HepG2 (cell line): ENCODE measurements around the gene TPRX1. TPM values are rescaled to one million over a fixed set of nuclear protein-coding genes. Genes with fewer than 3 reads are reported as not detected.
A peak's percentile ranks its signal among the peaks of the same experiment; 100 is the strongest.
"Not testable (repeated sequence)": the region's sequence is repeated elsewhere in the genome, so short reads cannot be mapped to it uniquely, and the experiment has no call there.

Experiments used
- ATAC-seq: fragments of 200-7000 bp; cut with Tn5 transposase; 3 replicates; pipeline ENCODE4 v1.9.1; 2020; ENCODE audit warnings: mild to moderate bottlenecking, moderate library complexity
- BruUV-seq: library from RNA; stranded (reverse); fragments of 400-500 nt; replicated peaks from 2 replicates; lab custom pipeline; 2021; lab: Mats Ljungman, UMichigan
- CTCF ChIA-PET: fragments of 300-600 bp; formaldehyde crosslinking; extraction: SDS; loops from one replicate; lab custom pipeline; 2021; ENCODE audit warnings: low total read pairs, inconsistent platforms, low intra/inter-chr PET ratio; lab: Yijun Ruan, JAX
- POLR2A ChIA-PET: fragments of 350-600 bp; sonication (Branson Sonifier 250); formaldehyde crosslinking; loops from one replicate; lab custom pipeline; 2020; ENCODE audit warnings: antibody characterized with exemption, inconsistent platforms; lab: Yijun Ruan, JAX
- DNase-seq: peaks from one replicate; pipeline ENCODE4 v3.0.0-alpha.2; 2015; ENCODE audit warnings: low spot score
- FAIRE-seq: peaks from 3 replicates; lab custom pipeline; 2011; peaks lifted over from hg19 to GRCh38; lab: Jason Lieb, UNC
- H2AFZ ChIP-seq: one replicate; pipeline ENCODE4 v1.6.1; 2011; ENCODE audit warnings: low read length, inconsistent platforms
- H3K27ac ChIP-seq: fragments of 300-600 bp; 3 replicates; pipeline ENCODE4 v1.8.0; 2011; ENCODE audit warnings: mixed run types, mild to moderate bottlenecking, mixed read lengths, low read length, inconsistent platforms; ENCODE audit not compliant: insufficient read depth; ENCODE audit errors: extremely low read length
- H3K27me3 ChIP-seq, 2 experiments: fragments of 200-600 bp in 1 of 2; 2 replicates in 1 of 2; 3 replicates in 1 of 2; pipeline versions ENCODE4 v1.6.0 to v1.8.0; 2011; ENCODE audit warnings: low read length in 2 of 2, mild to moderate bottlenecking in 2 of 2, moderate library complexity in 2 of 2, inconsistent platforms in 1 of 2; ENCODE audit not compliant: insufficient read depth in 2 of 2, control insufficient read depth in 1 of 2
- H3K36me3 ChIP-seq, 2 experiments: fragments of 200-600 bp in 1 of 2; replicated peaks in 1 of 2; 2 replicates in 1 of 2; 3 replicates in 1 of 2; pipeline versions ENCODE4 v1.5.1 to v1.8.0; 2011; ENCODE audit warnings: low read length in 2 of 2, inconsistent platforms in 1 of 2; ENCODE audit not compliant: insufficient read depth in 2 of 2, control insufficient read depth in 1 of 2
- H3K4me1 ChIP-seq: 2 replicates; pipeline ENCODE4 v1.5.1; 2012; ENCODE audit warnings: low read length, inconsistent platforms; ENCODE audit not compliant: insufficient read depth
- H3K4me2 ChIP-seq: 2 replicates; pipeline ENCODE4 v1.6.0; 2011; ENCODE audit warnings: low read depth, low read length, inconsistent platforms
- H3K4me3 ChIP-seq, 3 experiments: fragments of 200-600 bp in 1 of 3; sonication (generic), shearing (Covaris generic) in 1 of 3; replicated peaks in 1 of 3; 2 replicates each; pipeline ENCODE4 v1.5.1; 2011 to 2016; ENCODE audit warnings: low read length in 3 of 3, inconsistent platforms in 2 of 3, low read depth in 2 of 3, mild to moderate bottlenecking in 2 of 3, control low read depth in 1 of 3, mixed read lengths in 1 of 3; ENCODE audit not compliant: insufficient read depth in 1 of 3
- H3K79me2 ChIP-seq: one replicate; pipeline ENCODE4 v1.6.1; 2011; ENCODE audit warnings: low read length, inconsistent platforms; ENCODE audit not compliant: insufficient read depth
- H3K9ac ChIP-seq: 2 replicates; pipeline ENCODE4 v1.6.0; 2011; ENCODE audit warnings: mild to moderate bottlenecking, low read depth, low read length, inconsistent platforms; ENCODE audit not compliant: insufficient read depth
- H3K9me3 ChIP-seq: 2 replicates; pipeline ENCODE4 v1.5.1; 2012; ENCODE audit warnings: mild to moderate bottlenecking, low read length
- H4K20me1 ChIP-seq: 2 replicates; pipeline ENCODE4 v1.6.0; 2011; ENCODE audit warnings: inconsistent platforms, mild to moderate bottlenecking, low read length, moderate library complexity; ENCODE audit not compliant: insufficient read depth
- ARNT2 ChIP-seq: sonication (generic); formaldehyde crosslinking; IDR thresholded peaks from 2 replicates; pipeline ENCODE4 v1.8.0; 2022; ENCODE audit warnings: mild to moderate bottlenecking, low read depth, missing genetic modification reagents, moderate library complexity
- CERS6 ChIP-seq: sonication (generic); formaldehyde crosslinking; IDR thresholded peaks from 2 replicates; pipeline ENCODE4 v1.5.0; 2020; ENCODE audit warnings: missing genetic modification reagents
- HIC2 ChIP-seq: sonication (generic); formaldehyde crosslinking; IDR thresholded peaks from 2 replicates; pipeline ENCODE4 v1.9.0; 2022; ENCODE audit warnings: low read depth, missing genetic modification reagents
- KAT7 ChIP-seq: IDR thresholded peaks from 2 replicates; pipeline ENCODE4 v1.6.1; 2018; ENCODE audit warnings: borderline replicate concordance, missing compliant biosample characterization
- NAIF1 ChIP-seq: sonication (generic); formaldehyde crosslinking; IDR thresholded peaks from 2 replicates; pipeline ENCODE4 v1.5.0; 2020; ENCODE audit warnings: mild to moderate bottlenecking, missing genetic modification reagents, borderline replicate concordance
- SRSF1 ChIP-seq: fragments of 200-400 bp; formaldehyde crosslinking; optimal IDR thresholded peaks from 2 replicates; pipeline ENCODE3; 2017; ENCODE audit warnings: mild to moderate bottlenecking, low read depth, low read length, moderate library complexity
- STAT6 ChIP-seq: sonication (generic); formaldehyde crosslinking; IDR thresholded peaks from 2 replicates; pipeline ENCODE4 v1.4.0; 2020; ENCODE audit warnings: missing genetic modification reagents, mild to moderate bottlenecking, borderline replicate concordance
- ZNF121 ChIP-seq: sonication (generic); formaldehyde crosslinking; IDR thresholded peaks from 2 replicates; pipeline ENCODE4 v1.5.0; 2020; ENCODE audit warnings: mild to moderate bottlenecking, missing genetic modification reagents
- ZNF160 ChIP-seq: sonication (generic); formaldehyde crosslinking; IDR thresholded peaks from 2 replicates; pipeline ENCODE4 v1.8.0; 2022; ENCODE audit warnings: mild to moderate bottlenecking, inconsistent platforms, missing genetic modification reagents
- ZNF333 ChIP-seq: sonication (generic); formaldehyde crosslinking; IDR thresholded peaks from 2 replicates; pipeline ENCODE4 v1.4.0; 2020; ENCODE audit warnings: mild to moderate bottlenecking, missing genetic modification reagents, borderline replicate concordance
- ZNF563 ChIP-seq: sonication (generic); formaldehyde crosslinking; IDR thresholded peaks from 2 replicates; pipeline ENCODE4 v1.8.0; 2022; ENCODE audit warnings: mild to moderate bottlenecking, moderate library complexity, missing genetic modification reagents
- WGBS: methylation state at CpG from one replicate; pipeline ENCODE4 v1.1.6; 2017; ENCODE audit warnings: low lambda C conversion rate; 5-methylcytosine and 5-hydroxymethylcytosine counted together
- in situ Hi-C: cut with HindIII; loops from 2 replicates; pipeline ENCODE4 v1.10.0; 2017; ENCODE audit warnings: low pct_unique_long_range_greater_than_20kb; ENCODE audit not compliant: extremely low pct_ligation_motif_present
- intact Hi-C: fragments of 100-400 bp; cut with micrococcal nuclease; formaldehyde crosslinking; loops from one replicate; pipeline ENCODE4 v1.10.0; 2022; ENCODE audit not compliant: unreplicated experiment
- polyA plus RNA-seq, 8 experiments: library from polyadenylated mRNA; depleted of rRNA in 3 of 8; stranded (reverse) in 7 of 8; unstranded in 1 of 8; fragments of >200 nt; fragmentation: Illumina TruSeq in 4 of 8; extraction: Trizol in 4 of 8; gene quantifications; 2 replicates each; pipeline versions ENCODE4 v1.2.1 to v1.2.3, GENCODE V29; 2011 to 2016; ENCODE audit warnings: low read depth in 4 of 8, missing spikeins in 1 of 8, mixed read lengths in 1 of 8; ENCODE audit not compliant: insufficient read depth in 1 of 8
- total RNA-seq, 5 experiments: library from RNA; depleted of rRNA; stranded (reverse); fragments of >200 nt; fragmentation: Illumina TruSeq; extraction: Trizol; gene quantifications; 2 replicates each; pipeline ENCODE4 v1.2.3, GENCODE V29; 2016; ENCODE audit warnings: low read depth in 1 of 5

TPRX1 gene
- total and polyA plus RNA-seq, 2 of the 13 experiments (the other 11 are each of a cell fraction or from before 2014, with no cell fraction given) = not detected

- peak; percentile 28; the same call in 1 of the 2 replicates for TF ChIP-seq STAT6 (CRISPR knock-in tag)
- TF ChIP-seq KAT7 (CRISPR knock-in tag) = peak; percentile 42; the same call in 1 of the 2 replicates
- no peak for TF ChIP-seq SRSF1
- TF ChIP-seq CERS6 (CRISPR knock-in tag) = no peak
- TF ChIP-seq, all 625 proteins: peak for 256
Observed at GRCh38 chr19:47778049-47778953, 26.1 kb downstream of the TPRX1 start, which contains the start of gene SELENOW (continued).

- H3K27ac ChIP-seq = peak overlapping the region; percentile 91
- TSS peak; percentile 76 for BruUV-seq
- TF ChIP-seq ARNT2 (CRISPR knock-in tag) (peak; percentile 12; the same call in 1 of the 2 replicates), HIC2 (CRISPR knock-in tag) (0 out of 2 replicates have a peak, but pooled peaks have one; percentile 2), ZNF563 (0 out of 2 replicates have a peak, but pooled peaks have one; percentile 19), NAIF1 (CRISPR knock-in tag) (0 out of 2 replicates have a peak, but pooled peaks have one; percentile 29), ZNF160 (CRISPR knock-in tag) (0 out of 2 replicates have a peak, but pooled peaks have one; percentile 9), ZNF333 (CRISPR knock-in tag) (0 out of 2 replicates have a peak, but pooled peaks have one; percentile 10), ZNF121 (CRISPR knock-in tag) (peak; percentile 96)
Observed at GRCh38 chr19:47777245-47778048, 26.9 kb downstream of the TPRX1 start.

More at GRCh38 chr19:47777245-47778048, 26.9 kb downstream of the TPRX1 start:
- FAIRE-seq, DNase-seq, H3K9me3 ChIP-seq, intact Hi-C loops, H2AFZ ChIP-seq, H4K20me1 ChIP-seq, ATAC-seq, CTCF ChIA-PET, H3K27me3 ChIP-seq, in situ Hi-C loops: not testable (repeated sequence)
- Histone ChIP-seq H3K9ac (peak overlapping the region; percentile 97), H3K79me2 (peaks cover 18% of the 10 kb centered on the region), H3K4me1 (peaks cover 54% of the 10 kb centered on the region), H3K4me2 (peak overlapping the region; percentile 94), H3K36me3 (peaks cover 0 to 15% of the 10 kb centered on the region in 2 experiments; a peak in 3 of 5 replicates), H3K4me3 (peak overlapping the region; percentile 88 to 95 (median 93); a peak in 5 of 6 replicates)
- 44% methylated on average over 18 of the region's 23 CpGs for WGBS
- POLR2A ChIA-PET = interaction anchor here (0.8 kb wide), 1 partner anchor 14 kb away, joined by 3 read pairs; no protein-coding TSS in a partner anchor
